ENCODE measurements around the gene ACACA.

Gene ACACA

DNA sequence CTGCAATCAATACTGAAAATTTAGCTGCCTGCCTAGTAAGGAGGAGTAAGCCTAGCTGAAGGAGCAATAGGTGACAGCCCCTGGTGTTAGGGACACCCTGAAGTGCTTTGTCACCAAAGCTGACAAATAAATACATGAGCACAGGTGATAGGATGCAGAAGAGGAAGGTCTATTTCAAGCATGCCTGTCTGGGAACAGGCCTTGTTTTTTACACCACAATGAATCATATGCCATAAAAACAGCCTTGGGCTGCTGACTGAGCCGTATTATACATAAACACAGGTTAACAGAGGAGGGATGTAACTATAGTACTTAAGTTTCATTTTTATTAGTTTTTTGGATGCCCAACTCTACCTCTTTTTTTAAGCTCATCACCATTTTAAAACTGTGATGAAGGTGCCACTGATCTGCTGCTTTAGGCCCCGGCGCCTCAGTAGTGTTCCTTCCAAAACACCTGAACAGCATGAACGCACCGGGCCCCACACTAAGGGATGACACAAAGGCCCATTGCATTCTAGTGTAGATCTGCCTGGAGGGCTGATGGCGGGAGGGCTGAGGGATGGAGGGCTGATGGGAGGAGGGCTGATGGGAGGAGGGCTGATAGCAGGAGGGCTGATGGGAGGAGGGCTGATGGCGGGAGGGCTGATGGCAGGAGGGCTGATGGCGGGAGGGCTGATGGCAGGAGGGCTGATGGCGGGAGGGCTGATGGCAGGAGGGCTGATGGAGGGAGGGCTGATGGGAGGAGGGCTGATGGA lies 307.5 kb downstream of the ACACA start:
- no peak for ATAC-seq

DNA sequence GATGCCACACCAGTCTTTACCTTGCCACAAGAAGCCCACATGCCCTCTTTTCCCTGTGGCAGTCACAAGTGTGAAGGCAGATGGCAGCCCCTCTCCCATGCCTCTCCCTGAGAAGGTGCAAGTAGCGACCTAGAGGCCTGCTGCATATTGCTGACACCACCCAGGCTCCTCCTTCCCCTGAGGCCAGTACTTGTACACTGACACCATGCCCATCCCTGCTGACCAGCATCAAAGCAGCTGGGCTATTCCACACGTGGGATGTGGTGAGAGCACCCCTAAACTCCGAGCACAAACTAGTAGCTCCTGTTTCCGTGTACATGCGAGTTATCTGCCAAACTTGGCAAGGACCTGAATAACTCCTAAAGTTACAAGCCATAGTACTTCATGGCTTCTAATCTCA lies 308.5 kb downstream of the ACACA start:
- ATAC-seq: no peak
- no peak for TF ChIP-seq PPARA (CRISPR knock-in tag; IDR thresholded peaks at IDR 0.05; ENCODE audit: borderline replicate concordance)
- no peak for TF ChIP-seq ZFP3 (CRISPR knock-in tag; IDR thresholded peaks at IDR 0.05)
- TF ChIP-seq ESRRG (CRISPR knock-in tag; IDR thresholded peaks at IDR 0.05): no peak
- TF ChIP-seq, protein P1, sequence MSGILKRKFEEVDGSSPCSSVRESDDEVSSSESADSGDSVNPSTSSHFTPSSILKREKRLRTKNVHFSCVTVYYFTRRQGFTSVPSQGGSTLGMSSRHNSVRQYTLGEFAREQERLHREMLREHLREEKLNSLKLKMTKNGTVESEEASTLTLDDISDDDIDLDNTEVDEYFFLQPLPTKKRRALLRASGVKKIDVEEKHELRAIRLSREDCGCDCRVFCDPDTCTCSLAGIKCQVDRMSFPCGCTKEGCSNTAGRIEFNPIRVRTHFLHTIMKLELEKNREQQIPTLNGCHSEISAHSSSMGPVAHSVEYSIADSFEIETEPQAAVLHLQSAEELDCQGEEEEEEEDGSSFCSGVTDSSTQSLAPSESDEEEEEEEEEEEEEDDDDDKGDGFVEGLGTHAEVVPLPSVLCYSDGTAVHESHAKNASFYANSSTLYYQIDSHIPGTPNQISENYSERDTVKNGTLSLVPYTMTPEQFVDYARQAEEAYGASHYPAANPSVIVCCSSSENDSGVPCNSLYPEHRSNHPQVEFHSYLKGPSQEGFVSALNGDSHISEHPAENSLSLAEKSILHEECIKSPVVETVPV (CRISPR knock-in tag; IDR thresholded peaks at IDR 0.05): no peak
- TF ChIP-seq, protein P2, sequence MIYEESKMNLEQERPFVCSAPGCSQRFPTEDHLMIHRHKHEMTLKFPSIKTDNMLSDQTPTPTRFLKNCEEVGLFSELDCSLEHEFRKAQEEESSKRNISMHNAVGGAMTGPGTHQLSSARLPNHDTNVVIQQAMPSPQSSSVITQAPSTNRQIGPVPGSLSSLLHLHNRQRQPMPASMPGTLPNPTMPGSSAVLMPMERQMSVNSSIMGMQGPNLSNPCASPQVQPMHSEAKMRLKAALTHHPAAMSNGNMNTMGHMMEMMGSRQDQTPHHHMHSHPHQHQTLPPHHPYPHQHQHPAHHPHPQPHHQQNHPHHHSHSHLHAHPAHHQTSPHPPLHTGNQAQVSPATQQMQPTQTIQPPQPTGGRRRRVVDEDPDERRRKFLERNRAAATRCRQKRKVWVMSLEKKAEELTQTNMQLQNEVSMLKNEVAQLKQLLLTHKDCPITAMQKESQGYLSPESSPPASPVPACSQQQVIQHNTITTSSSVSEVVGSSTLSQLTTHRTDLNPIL (CRISPR knock-in tag; IDR thresholded peaks at IDR 0.05; ENCODE audit: low read depth): no peak
- TF ChIP-seq ZFP30 (CRISPR knock-in tag; IDR thresholded peaks at IDR 0.05): no peak
- no peak for TF ChIP-seq ZNF8 (CRISPR knock-in tag; IDR thresholded peaks at IDR 0.05)
- TF ChIP-seq ZC3H10 (CRISPR knock-in tag; IDR thresholded peaks at IDR 0.05): no peak
- no peak for TF ChIP-seq ARNTL (CRISPR knock-in tag; IDR thresholded peaks at IDR 0.05; ENCODE audit: borderline replicate concordance, low read depth)
- no peak for TF ChIP-seq SNAI2 (CRISPR knock-in tag; IDR thresholded peaks at IDR 0.05)
- TF ChIP-seq, protein P3, sequence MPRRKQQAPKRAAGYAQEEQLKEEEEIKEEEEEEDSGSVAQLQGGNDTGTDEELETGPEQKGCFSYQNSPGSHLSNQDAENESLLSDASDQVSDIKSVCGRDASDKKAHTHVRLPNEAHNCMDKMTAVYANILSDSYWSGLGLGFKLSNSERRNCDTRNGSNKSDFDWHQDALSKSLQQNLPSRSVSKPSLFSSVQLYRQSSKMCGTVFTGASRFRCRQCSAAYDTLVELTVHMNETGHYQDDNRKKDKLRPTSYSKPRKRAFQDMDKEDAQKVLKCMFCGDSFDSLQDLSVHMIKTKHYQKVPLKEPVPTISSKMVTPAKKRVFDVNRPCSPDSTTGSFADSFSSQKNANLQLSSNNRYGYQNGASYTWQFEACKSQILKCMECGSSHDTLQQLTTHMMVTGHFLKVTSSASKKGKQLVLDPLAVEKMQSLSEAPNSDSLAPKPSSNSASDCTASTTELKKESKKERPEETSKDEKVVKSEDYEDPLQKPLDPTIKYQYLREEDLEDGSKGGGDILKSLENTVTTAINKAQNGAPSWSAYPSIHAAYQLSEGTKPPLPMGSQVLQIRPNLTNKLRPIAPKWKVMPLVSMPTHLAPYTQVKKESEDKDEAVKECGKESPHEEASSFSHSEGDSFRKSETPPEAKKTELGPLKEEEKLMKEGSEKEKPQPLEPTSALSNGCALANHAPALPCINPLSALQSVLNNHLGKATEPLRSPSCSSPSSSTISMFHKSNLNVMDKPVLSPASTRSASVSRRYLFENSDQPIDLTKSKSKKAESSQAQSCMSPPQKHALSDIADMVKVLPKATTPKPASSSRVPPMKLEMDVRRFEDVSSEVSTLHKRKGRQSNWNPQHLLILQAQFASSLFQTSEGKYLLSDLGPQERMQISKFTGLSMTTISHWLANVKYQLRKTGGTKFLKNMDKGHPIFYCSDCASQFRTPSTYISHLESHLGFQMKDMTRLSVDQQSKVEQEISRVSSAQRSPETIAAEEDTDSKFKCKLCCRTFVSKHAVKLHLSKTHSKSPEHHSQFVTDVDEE (CRISPR knock-in tag; IDR thresholded peaks at IDR 0.05): no peak
- no peak for TF ChIP-seq BACH2 (CRISPR knock-in tag; IDR thresholded peaks at IDR 0.05; ENCODE audit: borderline replicate concordance)
- TF ChIP-seq GLIS3 (CRISPR knock-in tag; IDR thresholded peaks at IDR 0.05): no peak
- no peak for TF ChIP-seq TOX (CRISPR knock-in tag; IDR thresholded peaks at IDR 0.05; ENCODE audit: borderline replicate concordance)
- TF ChIP-seq ISL1 (CRISPR knock-in tag; IDR thresholded peaks at IDR 0.05): no peak
- TF ChIP-seq RARB (CRISPR knock-in tag; IDR thresholded peaks at IDR 0.05): no peak

More for the DNA sequence above, 307.5 kb downstream of the ACACA start:
- TF ChIP-seq ZC3H10 (CRISPR knock-in tag; IDR thresholded peaks at IDR 0.05): no peak
- no peak for TF ChIP-seq ZNF8 (CRISPR knock-in tag; IDR thresholded peaks at IDR 0.05)

DNA sequence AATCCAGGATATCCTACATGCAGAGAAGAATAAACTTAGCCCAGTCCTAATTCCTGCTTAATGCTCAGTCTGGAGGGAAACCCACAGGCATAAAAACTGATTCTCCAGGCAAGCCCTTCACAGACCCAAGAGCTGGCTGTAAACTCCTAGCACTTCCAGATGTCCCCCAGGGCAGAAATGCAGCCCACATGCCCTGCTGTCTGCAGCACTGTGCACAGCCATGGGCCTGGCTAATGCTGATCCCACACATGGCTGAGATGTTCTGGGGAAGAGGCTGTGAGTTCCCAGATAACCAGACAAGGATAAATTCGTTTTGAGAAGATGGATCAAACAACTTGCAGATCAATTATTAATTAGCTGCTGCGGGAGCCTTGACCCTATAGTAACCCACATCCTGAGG lies 309.5 kb downstream of the ACACA start:
- TF ChIP-seq OSR1 (CRISPR knock-in tag; IDR thresholded peaks at IDR 0.05): no peak
- ATAC-seq: no peak

DNA sequence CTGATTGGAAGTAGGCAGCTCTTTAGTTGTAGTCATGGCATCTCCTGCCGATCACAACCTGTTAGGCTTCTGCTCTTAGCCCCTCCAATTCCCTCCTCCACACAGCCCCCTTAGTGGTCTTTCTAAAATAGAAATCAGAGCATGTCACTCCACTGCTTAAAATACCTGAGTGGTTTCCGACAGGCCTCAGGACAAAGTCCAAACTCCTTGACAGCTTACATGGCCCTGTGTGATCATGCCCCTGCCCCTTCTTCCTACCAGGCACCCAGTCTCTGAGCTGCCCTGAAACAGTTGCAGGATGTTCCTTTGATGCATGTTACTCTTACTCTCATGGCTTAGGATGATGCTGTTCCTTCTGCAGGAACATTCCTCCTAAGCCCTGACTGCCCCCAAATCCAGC lies 310.6 kb downstream of the ACACA start:
- no peak for ATAC-seq

More for the DNA sequence above, 310.6 kb downstream of the ACACA start:
- TF ChIP-seq PPARA (CRISPR knock-in tag; IDR thresholded peaks at IDR 0.05; ENCODE audit: borderline replicate concordance): no peak
- TF ChIP-seq, protein P1 (CRISPR knock-in tag; IDR thresholded peaks at IDR 0.05): no peak
- TF ChIP-seq OSR1 (CRISPR knock-in tag; IDR thresholded peaks at IDR 0.05): no peak
- no peak for TF ChIP-seq ZC3H10 (CRISPR knock-in tag; IDR thresholded peaks at IDR 0.05)
- TF ChIP-seq, protein P3 (CRISPR knock-in tag; IDR thresholded peaks at IDR 0.05): no peak
- TF ChIP-seq, protein P2 (CRISPR knock-in tag; IDR thresholded peaks at IDR 0.05; ENCODE audit: low read depth): no peak
- TF ChIP-seq TCF4 (CRISPR knock-in tag; IDR thresholded peaks at IDR 0.05; ENCODE audit: borderline replicate concordance): no peak
- TF ChIP-seq, protein P4, sequence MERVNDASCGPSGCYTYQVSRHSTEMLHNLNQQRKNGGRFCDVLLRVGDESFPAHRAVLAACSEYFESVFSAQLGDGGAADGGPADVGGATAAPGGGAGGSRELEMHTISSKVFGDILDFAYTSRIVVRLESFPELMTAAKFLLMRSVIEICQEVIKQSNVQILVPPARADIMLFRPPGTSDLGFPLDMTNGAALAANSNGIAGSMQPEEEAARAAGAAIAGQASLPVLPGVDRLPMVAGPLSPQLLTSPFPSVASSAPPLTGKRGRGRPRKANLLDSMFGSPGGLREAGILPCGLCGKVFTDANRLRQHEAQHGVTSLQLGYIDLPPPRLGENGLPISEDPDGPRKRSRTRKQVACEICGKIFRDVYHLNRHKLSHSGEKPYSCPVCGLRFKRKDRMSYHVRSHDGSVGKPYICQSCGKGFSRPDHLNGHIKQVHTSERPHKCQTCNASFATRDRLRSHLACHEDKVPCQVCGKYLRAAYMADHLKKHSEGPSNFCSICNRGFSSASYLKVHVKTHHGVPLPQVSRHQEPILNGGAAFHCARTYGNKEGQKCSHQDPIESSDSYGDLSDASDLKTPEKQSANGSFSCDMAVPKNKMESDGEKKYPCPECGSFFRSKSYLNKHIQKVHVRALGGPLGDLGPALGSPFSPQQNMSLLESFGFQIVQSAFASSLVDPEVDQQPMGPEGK (CRISPR knock-in tag; IDR thresholded peaks at IDR 0.05; ENCODE audit: borderline replicate concordance): no peak
- TF ChIP-seq RARB (CRISPR knock-in tag; IDR thresholded peaks at IDR 0.05): no peak
- no peak for TF ChIP-seq ISL1 (CRISPR knock-in tag; IDR thresholded peaks at IDR 0.05)
- TF ChIP-seq ZNF70 (CRISPR knock-in tag; IDR thresholded peaks at IDR 0.05): no peak
- no peak for TF ChIP-seq GLIS3 (CRISPR knock-in tag; IDR thresholded peaks at IDR 0.05)
